H1 (cell line): ENCODE measurements around the gene CNGA2. TPM values are rescaled to one million over a fixed set of nuclear protein-coding genes. Genes with fewer than 3 reads are reported as not detected.

ENCODE experiments used
- CTCF ChIA-PET: fragments of 300-600 bp; sonication (Branson Sonifier 250); formaldehyde crosslinking; loops from one replicate; lab custom pipeline; 2021; ENCODE audit not compliant: partially characterized antibody; lab: Charles Lee
- POLR2A ChIA-PET: fragments of 300-600 bp; sonication (Branson Sonifier 250); formaldehyde crosslinking; loops from one replicate; lab custom pipeline; 2021; ENCODE audit warnings: inconsistent platforms; ENCODE audit not compliant: partially characterized antibody; lab: Charles Lee
- DNase-seq, 2 experiments: peaks; one replicate each; pipeline versions ENCODE4 v3.0.0 to v3.0.0-alpha.2; 2010 to 2022; ENCODE audit warnings: low spot score in 2 of 2, low read depth in 1 of 2, mixed read lengths in 1 of 2
- FAIRE-seq: peaks from 2 replicates; lab custom pipeline; 2011; peaks lifted over from hg19 to GRCh38; lab: Jason Lieb, UNC
- H2AFZ ChIP-seq: 2 replicates; pipeline ENCODE4 v1.8.1; 2012; ENCODE audit warnings: low read length, inconsistent platforms
- H2AK5ac ChIP-seq: 2 replicates; pipeline ENCODE4 v1.6.1; 2013; ENCODE audit warnings: low read depth, low read length
- H2BK120ac ChIP-seq: replicated peaks from 2 replicates; pipeline ENCODE3; 2013; ENCODE audit warnings: low read depth, low read length, inconsistent platforms
- H2BK12ac ChIP-seq: 2 replicates; pipeline ENCODE4 v1.6.1; 2013; ENCODE audit warnings: low read depth, low read length
- H2BK15ac ChIP-seq: 2 replicates; pipeline ENCODE4 v1.6.1; 2013; ENCODE audit warnings: low read length
- H2BK20ac ChIP-seq: 2 replicates; pipeline ENCODE4 v1.6.1; 2013; ENCODE audit warnings: low read length
- H2BK5ac ChIP-seq: 2 replicates; pipeline ENCODE4 v1.6.1; 2013; ENCODE audit warnings: low read depth, low read length
- H3K14ac ChIP-seq: 2 replicates; pipeline ENCODE4 v1.6.1; 2013; ENCODE audit warnings: inconsistent platforms; ENCODE audit not compliant: insufficient read length
- H3K18ac ChIP-seq: 2 replicates; pipeline ENCODE4 v1.6.1; 2013; ENCODE audit warnings: low read length; ENCODE audit errors: extremely low read depth
- H3K23ac ChIP-seq: 2 replicates; pipeline ENCODE4 v1.6.1; 2013; ENCODE audit warnings: inconsistent platforms; ENCODE audit not compliant: insufficient read length
- H3K23me2 ChIP-seq: 2 replicates; pipeline ENCODE4 v1.6.1; 2013; ENCODE audit warnings: low read depth, low read length
- H3K27ac ChIP-seq: 2 replicates; pipeline ENCODE4 v1.6.1; 2011; ENCODE audit warnings: low read depth, low read length, inconsistent platforms
- H3K27me3 ChIP-seq, 4 experiments: replicated peaks in 1 of 4; 1 replicate in 1 of 4; 2 replicates in 3 of 4; pipeline versions ENCODE4 v1.6.1 to v1.8.1; 2011 to 2013; ENCODE audit warnings: low read length in 3 of 4, mild to moderate bottlenecking in 3 of 4, inconsistent platforms in 2 of 4, mixed read lengths in 2 of 4, moderate library complexity in 1 of 4; ENCODE audit not compliant: control insufficient read depth in 3 of 4, insufficient read depth in 3 of 4; ENCODE audit errors: extremely low read depth in 1 of 4
- H3K36me3 ChIP-seq, 4 experiments: 2 replicates each; pipeline versions ENCODE4 v1.6.1 to v1.8.1; 2011 to 2013; ENCODE audit warnings: mild to moderate bottlenecking in 4 of 4, low read length in 3 of 4, moderate library complexity in 2 of 4, control low read depth in 1 of 4, inconsistent platforms in 1 of 4; ENCODE audit not compliant: insufficient read depth in 4 of 4, control insufficient read depth in 2 of 4
- H3K4ac ChIP-seq: replicated peaks from 2 replicates; pipeline ENCODE3; 2013; ENCODE audit warnings: low read length, low read depth, mixed read lengths, inconsistent platforms; ENCODE audit not compliant: insufficient read length
- H3K4me1 ChIP-seq, 4 experiments: replicated peaks in 1 of 4; 1 replicate in 1 of 4; 2 replicates in 3 of 4; pipeline versions ENCODE4 v1.6.1 to v1.8.1; 2011 to 2013; ENCODE audit warnings: low read length in 3 of 4, inconsistent platforms in 2 of 4, mixed read lengths in 1 of 4; ENCODE audit not compliant: insufficient read depth in 4 of 4, control insufficient read depth in 3 of 4
- H3K4me2 ChIP-seq, 2 experiments: 2 replicates each; pipeline versions ENCODE4 v1.6.1 to v1.8.1; 2011 to 2013; ENCODE audit warnings: low read depth in 2 of 2, low read length in 2 of 2, control low read depth in 1 of 2, inconsistent platforms in 1 of 2, mild to moderate bottlenecking in 1 of 2; ENCODE audit not compliant: insufficient read depth in 1 of 2
- H3K4me3 ChIP-seq, 4 experiments: fragments of 200-600, 300-600 bp in 1 of 4; sonication (generic), shearing (Covaris generic), sonication (Bioruptor Twin) in 1 of 4; 2 replicates each; pipeline versions ENCODE4 v1.5.1 to v1.8.1; 2011 to 2016; ENCODE audit warnings: low read length in 4 of 4, low read depth in 3 of 4, control low read depth in 2 of 4, inconsistent platforms in 2 of 4, mild to moderate bottlenecking in 2 of 4, mixed read lengths in 1 of 4, moderate library complexity in 1 of 4; ENCODE audit not compliant: insufficient read depth in 2 of 4; ENCODE audit errors: extremely low read depth in 1 of 4
- H3K56ac ChIP-seq: replicated peaks from 2 replicates; pipeline ENCODE3; 2013; ENCODE audit warnings: low read depth, mild to moderate bottlenecking, mixed read lengths, low read length, inconsistent platforms; ENCODE audit not compliant: insufficient read length
- H3K79me1 ChIP-seq: 2 replicates; pipeline ENCODE4 v1.6.1; 2013; ENCODE audit warnings: low read depth, low read length, control low read depth
- H3K79me2 ChIP-seq, 2 experiments: 2 replicates each; pipeline versions ENCODE4 v1.6.1 to v1.8.1; 2012 to 2013; ENCODE audit warnings: low read length in 2 of 2, mild to moderate bottlenecking in 2 of 2, inconsistent platforms in 1 of 2; ENCODE audit not compliant: insufficient read depth in 2 of 2, control insufficient read depth in 1 of 2
- H3K9ac ChIP-seq, 4 experiments: replicated peaks in 1 of 4; 1 replicate in 1 of 4; 2 replicates in 3 of 4; pipeline versions ENCODE4 v1.6.1 to v1.8.1; 2011 to 2013; ENCODE audit warnings: low read depth in 3 of 4, low read length in 3 of 4, control low read depth in 2 of 4, mild to moderate bottlenecking in 2 of 4, moderate library complexity in 2 of 4, inconsistent platforms in 1 of 4; ENCODE audit errors: extremely low read depth in 1 of 4
- H3K9me3 ChIP-seq, 2 experiments: 2 replicates each; pipeline versions ENCODE4 v1.6.1 to v1.8.1; 2012 to 2013; ENCODE audit warnings: mild to moderate bottlenecking in 2 of 2, moderate library complexity in 2 of 2, control low read depth in 1 of 2, inconsistent platforms in 1 of 2, low read depth in 1 of 2, low read length in 1 of 2, mixed read lengths in 1 of 2; ENCODE audit not compliant: insufficient read depth in 2 of 2
- H4K20me1 ChIP-seq, 2 experiments: replicated peaks in 1 of 2; 2 replicates each; pipeline versions ENCODE3 to v1.8.1; 2011 to 2013; ENCODE audit warnings: inconsistent platforms in 2 of 2, low read length in 2 of 2, mild to moderate bottlenecking in 1 of 2; ENCODE audit not compliant: insufficient read depth in 2 of 2, control insufficient read depth in 1 of 2
- H4K5ac ChIP-seq: 2 replicates; pipeline ENCODE4 v1.6.1; 2013; ENCODE audit warnings: low read length, low read depth, mixed read lengths, inconsistent platforms; ENCODE audit not compliant: insufficient read length
- H4K8ac ChIP-seq: 2 replicates; pipeline ENCODE4 v1.8.0; 2013; ENCODE audit warnings: mild to moderate bottlenecking, moderate library complexity, low read length, inconsistent platforms; ENCODE audit not compliant: insufficient read depth; ENCODE audit errors: extremely low read depth
- H4K91ac ChIP-seq: replicated peaks from 2 replicates; pipeline ENCODE3; 2013; ENCODE audit warnings: low read length, mixed read lengths, inconsistent platforms; ENCODE audit not compliant: insufficient read length
- CBX5 ChIP-seq: fragments of 300-800, 300-1000 bp; sonication (generic); IDR thresholded peaks from 2 replicates; pipeline ENCODE4 v1.7.1; 2016; ENCODE audit warnings: antibody characterized with exemption, low read length, low read depth
- EGR1 ChIP-seq: IDR thresholded peaks from 2 replicates; pipeline ENCODE4 v1.6.1; 2011; ENCODE audit warnings: low read depth, low read length, borderline replicate concordance
- KDM1A ChIP-seq: fragments of 200-600, 300-600 bp; sonication (generic); IDR thresholded peaks from 2 replicates; pipeline ENCODE4 v1.7.1; 2016; ENCODE audit warnings: mild to moderate bottlenecking, low read length, borderline replicate concordance
- NANOG ChIP-seq: IDR thresholded peaks from 2 replicates; pipeline ENCODE4 v1.6.1; 2011; ENCODE audit warnings: low read length, low read depth, mild to moderate bottlenecking, inconsistent platforms; ENCODE audit not compliant: insufficient read depth, poor library complexity, severe bottlenecking
- RAD21 ChIP-seq, 2 experiments: IDR thresholded peaks in 1 of 2; conservative IDR thresholded peaks in 1 of 2; 2 replicates each; pipeline ENCODE4 v1.6.1; 2011; ENCODE audit warnings: low read depth in 2 of 2, low read length in 2 of 2, improper control_type of control experiment in 1 of 2, inconsistent platforms in 1 of 2, mild to moderate bottlenecking in 1 of 2, moderate library complexity in 1 of 2
- SP4 ChIP-seq: IDR thresholded peaks from 2 replicates; pipeline ENCODE4 v1.6.1; 2012; ENCODE audit warnings: low read length, inconsistent platforms
- WGBS, 2 experiments: shearing (Covaris generic) in 1 of 2; methylation state at CpG; one replicate each; pipeline versions ENCODE4 v1.1.6 to v1.1.7; 2013 to 2015; ENCODE audit warnings: low lambda C conversion rate in 2 of 2, mixed read lengths in 2 of 2, inconsistent platforms in 1 of 2, low coverage in 1 of 2, missing lambda C conversion rate in 1 of 2; ENCODE audit not compliant: insufficient replicate concordance in 2 of 2, insufficient coverage in 1 of 2, insufficient read length in 1 of 2; ENCODE audit errors: extremely low coverage in 1 of 2, missing lambda C conversion rate in 1 of 2; 5-methylcytosine and 5-hydroxymethylcytosine counted together
- polyA plus RNA-seq, 7 experiments: library from polyadenylated mRNA; depleted of rRNA in 3 of 7; stranded (reverse) in 5 of 7; unstranded in 2 of 7; fragments of >200 nt in 5 of 7; fragments of 200-250 nt in 2 of 7; gene quantifications; 1 replicate in 5 of 7; 2 replicates in 1 of 7; 4 replicates in 1 of 7; pipeline versions ENCODE4 v1.2.1 to v1.2.3, GENCODE V29; 2011 to 2013; ENCODE audit warnings: missing spikeins in 2 of 7, mixed read lengths in 2 of 7
- total RNA-seq: library from RNA; stranded (reverse); fragmentation: NEBNext Ultra II Directional; extraction: Animal tissue kit (Norgen Biotek cat#: 25700); gene quantifications from 2 replicates; pipeline ENCODE4 v1.2.1, GENCODE V29; 2021

Gene CNGA2
- total and polyA plus RNA-seq, 2 of the 8 experiments (the other 6 are each of a cell fraction or from before 2014, with no cell fraction given): not detected

DNA sequence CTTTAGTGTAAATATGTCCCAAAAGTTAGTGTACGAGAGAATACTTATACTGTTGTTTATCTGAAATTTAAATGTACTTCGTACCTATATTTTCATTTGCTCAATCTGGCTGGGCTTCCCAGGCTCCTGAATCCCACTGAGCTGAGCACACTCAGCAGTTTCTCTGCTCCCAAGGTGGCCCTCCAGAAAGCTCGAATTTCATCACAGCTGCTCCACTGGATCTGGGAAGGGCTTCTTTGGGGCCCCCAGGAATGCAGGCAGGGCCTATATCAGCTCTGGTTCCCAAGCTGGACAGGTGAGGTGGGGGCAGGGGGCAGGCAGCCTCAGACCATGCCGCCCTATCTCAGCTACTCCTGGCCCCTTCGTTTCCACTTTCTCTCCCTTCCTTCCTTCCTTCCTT lies 20.2 kb upstream of the CNGA2 start:
- no peak overlapping the region; the same call in 1 of the 2 replicates for H4K8ac ChIP-seq
- no peak overlapping the region for H4K91ac ChIP-seq
- H3K56ac ChIP-seq: no peak overlapping the region
- peaks cover 0 to 4% (median 1%) of the 10 kb centered on the region in 4 experiments; a peak in 3 of 7 replicates for H3K4me1 ChIP-seq
- no peak overlapping the region for H4K5ac ChIP-seq
- H3K27me3 ChIP-seq: no peaks in the 10 kb centered on the region
- no peaks in the 10 kb centered on the region for H3K36me3 ChIP-seq
- H3K4me3 ChIP-seq: no peak overlapping the region
- POLR2A ChIA-PET: no interaction called here
- no peak overlapping the region for H3K14ac ChIP-seq
- no peaks in the 10 kb centered on the region for H3K9me3 ChIP-seq
- no peak overlapping the region for H2BK12ac ChIP-seq
- 63% methylated on average over 1 of the region's 5 CpGs; no CpG with 5 or more reads in 1 of the 2 experiments for WGBS, 2 experiments
- H3K4me2 ChIP-seq: no peak overlapping the region
- no peak overlapping the region for H2BK15ac ChIP-seq
- H3K79me1 ChIP-seq: no peaks in the 10 kb centered on the region
- no peak overlapping the region for H2BK20ac ChIP-seq
- DNase-seq (no peak), FAIRE-seq (no peak)
- H3K27ac ChIP-seq: no peak overlapping the region
- H4K20me1 ChIP-seq: no peaks in the 10 kb centered on the region
- CTCF ChIA-PET: interaction anchor here (0.9 to 1.8 kb wide), 13 partner anchors 9 to 927 kb away, joined by 3 to 8 read pairs (median 4); no protein-coding TSS in a partner anchor
- no peak overlapping the region for H3K23ac ChIP-seq
- no peak overlapping the region for H2BK5ac ChIP-seq
- H3K23me2 ChIP-seq: no peaks in the 10 kb centered on the region
- H3K4ac ChIP-seq: no peak overlapping the region
- H2BK120ac ChIP-seq: no peak overlapping the region
- H3K79me2 ChIP-seq: no peaks in the 10 kb centered on the region
- no peak overlapping the region for H3K18ac ChIP-seq
- no peak overlapping the region for H2AK5ac ChIP-seq
- no peak overlapping the region; the same call in 1 of the 2 replicates for H2AFZ ChIP-seq
- no peak overlapping the region for H3K9ac ChIP-seq
- TF ChIP-seq EGR1 (no peak), SP4 (no peak), NANOG (no peak), RAD21 (IDR thresholded peaks at IDR 0.05 in 1 of 2, conservative IDR thresholded peaks at IDR 0.05 in 1 of 2; ENCODE audit: low read depth in 2 of 2, low read length in 2 of 2) (no peak), KDM1A (no peak), CBX5 (no peak)
